ENCODE data around the gene TMEM242. TPM values are rescaled to one million over a fixed set of nuclear protein-coding genes. Genes with fewer than 3 reads are reported as not detected.

The TMEM242 gene
- total RNA-seq, 4 donors from 2014 or later, result 2.7 to 8.0 (median 4.3) TPM

DNA sequence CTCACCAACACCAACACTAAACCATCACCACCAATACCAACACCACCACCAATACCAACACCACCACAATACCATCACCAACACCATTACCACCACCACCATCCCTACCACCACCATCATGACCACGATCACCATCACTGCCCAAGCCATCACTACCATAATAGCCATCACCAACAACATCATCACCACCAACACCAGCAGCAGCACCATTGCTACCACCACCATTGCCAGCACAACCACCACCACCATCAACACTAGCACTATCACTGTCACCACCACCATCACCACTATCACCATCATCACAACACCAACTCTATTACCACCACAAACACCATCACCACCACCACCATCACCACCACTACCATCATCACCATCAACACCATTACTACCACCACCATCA lies 53.0 kb downstream of the TMEM242 start:
- intact Hi-C loops (cut with DNase I), result loop anchor here (5.0 kb wide), 1 partner anchor 38 kb away; no protein-coding TSS in a partner anchor
- Histone ChIP-seq H3K27me3 (no peaks in the 10 kb centered on the region), H3K4me1 (peaks cover 0 to 47% (median 16%) of the 10 kb centered on the region in 3 donors), H3K27ac (no peak overlapping the region), H3K36me3 (no peaks in the 10 kb centered on the region), H3K4me3 (no peak overlapping the region), H3K9me3 (no peaks in the 10 kb centered on the region)
- no peak for DNase-seq
- no peak for TF ChIP-seq POLR2A (IDR thresholded peaks at IDR 0.05)
- no peak for TF ChIP-seq CTCF (IDR thresholded peaks at IDR 0.05)
- 92 to 100% methylated on average over 1 of the region's 1 CpG for WGBS, 2 donors

DNA sequence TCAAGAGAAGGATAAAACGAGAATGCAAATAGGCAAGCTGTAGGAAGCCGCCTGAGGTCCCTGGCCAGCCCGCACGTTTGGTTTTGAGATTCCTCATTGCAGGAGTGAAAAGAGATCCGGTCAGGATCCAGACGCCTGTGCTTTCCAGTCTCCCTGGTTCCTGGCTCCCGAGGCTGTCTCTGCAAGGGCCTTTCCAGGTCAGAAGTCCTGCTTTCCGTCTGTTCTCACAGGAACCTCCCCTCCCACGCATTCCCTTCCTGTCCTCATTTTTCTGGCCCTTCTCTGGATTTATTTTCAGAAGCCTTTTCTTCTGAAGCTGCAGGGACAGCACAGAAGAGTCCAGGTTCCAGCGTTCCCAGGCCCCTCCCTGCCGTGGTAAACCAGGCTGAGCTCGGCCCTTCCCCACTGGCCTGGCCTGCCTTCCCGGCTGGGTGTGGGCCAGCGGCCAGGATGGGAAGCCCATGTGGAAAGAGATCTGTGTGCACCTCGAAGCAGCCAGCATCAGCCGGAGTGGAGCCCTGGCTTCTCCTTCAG lies 54.0 kb downstream of the TMEM242 start:
- H3K9me3 ChIP-seq, result no peaks in the 10 kb centered on the region
- H3K27me3 ChIP-seq, result no peaks in the 10 kb centered on the region
- H3K4me3 ChIP-seq, result no peak overlapping the region
- no peaks in the 10 kb centered on the region for H3K36me3 ChIP-seq
- intact Hi-C loops (cut with DNase I), result no loop called here
- H3K27ac ChIP-seq, result peak overlapping the region in 3 of 4 donors; percentile 57 to 77 (median 71)
- 36 to 63% methylated on average over 10 to 12 of the region's 16 CpGs for WGBS, 2 donors
- no peak for TF ChIP-seq POLR2A (IDR thresholded peaks at IDR 0.05)
- no peak for TF ChIP-seq CTCF (IDR thresholded peaks at IDR 0.05)
- H3K4me1 ChIP-seq, result peaks cover 0 to 41% (median 14%) of the 10 kb centered on the region in 3 donors
- DNase-seq, result no peak

DNA sequence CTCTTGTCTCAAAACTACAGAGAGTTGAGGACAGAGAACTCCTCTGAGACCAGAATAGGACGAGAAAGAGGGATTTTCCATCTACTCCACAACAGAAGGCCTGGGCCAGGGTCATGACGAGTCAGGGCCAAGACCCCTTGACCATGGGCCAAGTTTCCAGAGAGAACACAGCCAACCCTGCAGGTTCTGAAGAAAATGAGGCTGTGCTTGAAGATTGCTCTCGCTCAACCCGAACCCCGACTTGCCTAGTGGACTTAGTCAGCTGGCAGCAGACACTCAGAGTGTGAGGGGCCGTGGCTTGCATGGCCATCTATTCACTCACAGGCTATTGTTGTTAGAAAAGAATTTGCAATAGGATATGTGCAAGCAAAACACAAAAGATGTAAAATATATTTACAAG lies 54.5 kb downstream of the TMEM242 start:
- no peak for DNase-seq
- intact Hi-C loops (cut with DNase I), result no loop called here
- Histone ChIP-seq H3K9me3 (no peaks in the 10 kb centered on the region), H3K36me3 (no peaks in the 10 kb centered on the region), H3K27ac (peak overlapping the region in 3 of 4 donors; percentile 57 to 71 (median 60)), H3K27me3 (no peaks in the 10 kb centered on the region), H3K4me1 (peaks cover 0 to 36% (median 12%) of the 10 kb centered on the region in 3 donors), H3K4me3 (no peak overlapping the region)
- WGBS, 2 donors, result 62 to 73% methylated on average over 4 to 6 of the region's 6 CpGs
- no peak for TF ChIP-seq CTCF (IDR thresholded peaks at IDR 0.05)
- TF ChIP-seq POLR2A (IDR thresholded peaks at IDR 0.05), result no peak

GRCh38 chr6:157268396-157268795 lies 54.9 kb downstream of the TMEM242 start:
- no peaks in the 10 kb centered on the region for H3K27me3 ChIP-seq
- no peak for TF ChIP-seq CTCF (IDR thresholded peaks at IDR 0.05)
- H3K36me3 ChIP-seq, result no peaks in the 10 kb centered on the region
- WGBS, 2 donors, result 100% methylated on average over 2 of the region's 6 CpGs; no CpG with 5 or more reads in 1 of the 2 donors
- no peaks in the 10 kb centered on the region for H3K9me3 ChIP-seq
- H3K27ac ChIP-seq, result peak overlapping the region in 3 of 4 donors; percentile 57 to 71 (median 60)
- peaks cover 0 to 33% (median 11%) of the 10 kb centered on the region in 3 donors for H3K4me1 ChIP-seq
- H3K4me3 ChIP-seq, result no peak overlapping the region
- intact Hi-C loops (cut with DNase I), result no loop called here
- no peak for DNase-seq

DNA sequence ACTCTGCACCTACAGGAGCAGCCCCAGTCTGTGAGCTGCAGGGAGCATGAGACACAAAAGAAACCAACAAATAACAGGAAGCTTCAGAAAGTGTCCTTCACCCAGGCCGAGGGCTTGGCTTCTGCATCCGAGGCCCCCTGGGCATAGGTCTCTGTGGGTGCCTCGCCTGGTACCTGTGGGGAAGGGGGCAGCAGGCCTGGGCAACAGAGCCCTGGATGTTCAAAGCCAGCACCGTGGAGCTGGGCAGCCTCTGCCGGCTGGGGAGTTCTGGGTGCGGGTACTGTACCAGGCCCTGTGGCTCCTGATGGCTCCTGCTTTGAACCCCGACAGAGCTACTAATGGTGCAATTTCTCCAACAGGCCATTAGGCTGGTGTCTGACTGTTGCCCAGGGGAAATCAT lies 55.7 kb downstream of the TMEM242 start:
- no peak for DNase-seq

More for the DNA sequence above, 55.7 kb downstream of the TMEM242 start:
- Histone ChIP-seq H3K36me3 (no peaks in the 10 kb centered on the region), H3K4me3 (no peak overlapping the region), H3K4me1 (peaks cover 0 to 33% (median 11%) of the 10 kb centered on the region in 3 donors), H3K27ac (no peak overlapping the region), H3K9me3 (no peaks in the 10 kb centered on the region), H3K27me3 (no peaks in the 10 kb centered on the region)
- no peak for TF ChIP-seq CTCF (IDR thresholded peaks at IDR 0.05)
- TF ChIP-seq POLR2A (IDR thresholded peaks at IDR 0.05), result no peak
- intact Hi-C loops (cut with DNase I), result no loop called here
- WGBS, 2 donors, result 100% methylated on average over 1 of the region's 7 CpGs; no CpG with 5 or more reads in 1 of the 2 donors

Measured in esophagus squamous epithelium (tissue), 5 donors.